Ovary (tissue), 9 donors: ENCODE results near the gene C2orf81. TPM values are rescaled to one million over a fixed set of nuclear protein-coding genes. Genes with fewer than 3 reads are reported as not detected.

Experiments
- DNase-seq, 5 donors: peaks; one replicate each; pipeline ENCODE4 v3.0.0-alpha.2; 2019 to 2020
- H3K27ac ChIP-seq, 2 donors: fragments of 200-600 bp; one replicate each; pipeline versions ENCODE4 v1.5.1 to v1.8.0; 2019 to 2022
- H3K27me3 ChIP-seq: fragments of 200-600 bp; one replicate; pipeline ENCODE4 v1.8.0; 2022
- H3K36me3 ChIP-seq: fragments of 200-600 bp; sonication (generic); one replicate; pipeline ENCODE4 v1.5.1; 2019
- H3K4me1 ChIP-seq: one replicate; pipeline ENCODE4 v1.8.1; 2013; ENCODE audit warnings: mild to moderate bottlenecking, moderate library complexity; ENCODE audit not compliant: insufficient read depth
- H3K4me3 ChIP-seq: fragments of 200-600 bp; sonication (generic); one replicate; pipeline ENCODE4 v1.5.1; 2017
- H3K9me3 ChIP-seq, 2 donors: fragments of 200-600 bp in 1 of 2; sonication (generic) in 1 of 2; one replicate each; pipeline versions ENCODE4 v1.5.1 to v1.8.1; 2013 to 2019; ENCODE audit warnings: mild to moderate bottlenecking in 1 of 2, moderate library complexity in 1 of 2
- CTCF ChIP-seq, 3 donors: fragments of 450-650 bp in 2 of 3; fragments of 200-600 bp in 1 of 3; IDR thresholded peaks; one replicate each; pipeline versions ENCODE4 v1.5.1 to v1.8.0; 2016 to 2022; ENCODE audit warnings: antibody characterized with exemption in 3 of 3, mild to moderate bottlenecking in 1 of 3
- EP300 ChIP-seq: sonication (generic); formaldehyde crosslinking; IDR thresholded peaks from one replicate; pipeline ENCODE4 v1.6.1; 2017; ENCODE audit warnings: antibody characterized with exemption
- POLR2A ChIP-seq: fragments of 450-650 bp; IDR thresholded peaks from one replicate; pipeline ENCODE4 v1.6.1; 2017; ENCODE audit warnings: antibody characterized with exemption, mild to moderate bottlenecking, moderate library complexity
- WGBS, 3 donors: extraction: QIAGEN DNeasy Blood & Tissue Kit in 1 of 3; methylation state at CpG; one replicate each; pipeline versions ENCODE4 v1.1.5 to v1.1.7; 2013 to 2017; 5-methylcytosine and 5-hydroxymethylcytosine counted together
- intact Hi-C, 4 donors: fragments of 100-400 bp; cut with DNase I; formaldehyde crosslinking; loops; one replicate each; pipeline versions ENCODE4 v1.11.0 to v1.15.1; 2022 to 2023
- polyA plus RNA-seq, 2 donors: library from polyadenylated mRNA; stranded (reverse); fragments of 200-250 nt in 1 of 2; fragments of 350-450 nt in 1 of 2; fragmentation: Illumina TruSeq in 1 of 2; extraction: RNeasy Lipid Tissue Mini Kit (QIAGEN cat#74804) in 1 of 2; gene quantifications; one replicate each; pipeline ENCODE4 v1.2.3, GENCODE V29; 2013 to 2014
- total RNA-seq, 7 donors: library from RNA; depleted of rRNA in 2 of 7; stranded (reverse); fragments of >200 nt in 2 of 7; fragmentation: NEBNext Ultra II Directional in 3 of 7; extraction: Animal tissue kit (Norgen Biotek cat#: 25700) in 3 of 7; gene quantifications; one replicate each; pipeline versions ENCODE4 v1.1.0 to v1.2.4, GENCODE V29; 2016 to 2023
- donor health status: DM: no; HTN: no; CAD: no; lungs with moderate emphysema.
- donor health status: DM: no; HTN: no; CAD: no.
- donor health status: Bipolar disorder and iron deficiency.
- donor health status: DM: yes; HTN: yes; CAD: no.
- donor health status: DM: no; HTN: no; CAD: no.
- donor health status: DM: yes; HTN: yes; CAD: no.

Gene C2orf81
- total and polyA plus RNA-seq, 9 donors: 0.85 to 9.9 (median 4.5) TPM

GRCh38 chr2:74458132-74458937 lies 36.9 kb upstream of the C2orf81 start, which contains the start of gene WBP1:
Gene WBP1 (plus strand): TSS chr2:74458438. CDS start chr2:74458603, 165 bp downstream.
- H3K36me3 ChIP-seq: no peaks in the 10 kb centered on the region
- no peak for TF ChIP-seq EP300
- TF ChIP-seq CTCF (IDR thresholded peaks at IDR 0.05): no peak
- H3K9me3 ChIP-seq: no peaks in the 10 kb centered on the region
- peak within 1 kb of the TSS; percentile 81 to 85 for H3K27ac ChIP-seq
- intact Hi-C loops: no loop called here
- no peaks in the 10 kb centered on the region for H3K27me3 ChIP-seq
- peak; percentile 99 to 100 (median 99) for DNase-seq
- H3K4me1 ChIP-seq: peaks cover 9% of the 10 kb centered on the region
- 0 to 1% (median 0%) methylated on average over 37 to 38 of the region's 38 CpGs for WGBS, 3 donors
- H3K4me3 ChIP-seq: peak within 1 kb of the TSS; percentile 62

GRCh38 chr2:74457549-74458131 lies 36.2 kb upstream of the C2orf81 start:
- Histone ChIP-seq H3K27me3 (no peaks in the 10 kb centered on the region), H3K27ac (peak overlapping the region; percentile 81 to 85), H3K4me3 (peak overlapping the region; percentile 54), H3K36me3 (no peaks in the 10 kb centered on the region), H3K4me1 (peaks cover 9% of the 10 kb centered on the region), H3K9me3 (no peaks in the 10 kb centered on the region)
- peak; percentile 65 to 82 (median 72) for DNase-seq
- TF ChIP-seq EP300: peak; percentile 25
- TF ChIP-seq POLR2A: peak; percentile 56
- no peak for TF ChIP-seq CTCF (IDR thresholded peaks at IDR 0.05)
- intact Hi-C loops: no loop called here
- WGBS, 3 donors: 0 to 1% (median 1%) methylated on average over 37 to 46 of the region's 46 CpGs

- Histone ChIP-seq H3K27ac (peak overlapping the region; percentile 81 to 85), H3K9me3 (no peaks in the 10 kb centered on the region), H3K27me3 (no peaks in the 10 kb centered on the region), H3K4me1 (peaks cover 9% of the 10 kb centered on the region), H3K4me3 (peak overlapping the region; percentile 54), H3K36me3 (no peaks in the 10 kb centered on the region)
- no peak for TF ChIP-seq POLR2A
- TF ChIP-seq CTCF (IDR thresholded peaks at IDR 0.05): no peak
- no peak for DNase-seq
- intact Hi-C loops: no loop called here
- 2% methylated on average over 27 of the region's 27 CpGs for WGBS, 3 donors
These were observed 35.7 kb upstream of the C2orf81 start for GRCh38 chr2:74457129-74457548.

- no peaks in the 10 kb centered on the region for H3K9me3 ChIP-seq
- H3K4me3 ChIP-seq: peak within 1 kb of the TSS; percentile 58
- no peaks in the 10 kb centered on the region for H3K27me3 ChIP-seq
- H3K27ac ChIP-seq: no peak within 1 kb of the TSS
- H3K4me1 ChIP-seq: peaks cover 9% of the 10 kb centered on the region
- peak; percentile 92 to 98 (median 96) for DNase-seq
- TF ChIP-seq EP300 (no peak), CTCF (IDR thresholded peaks at IDR 0.05) (no peak), POLR2A (no peak)
- intact Hi-C loops: no loop called here
- H3K36me3 ChIP-seq: no peaks in the 10 kb centered on the region
- WGBS, 3 donors: 0 to 1% (median 1%) methylated on average over 40 of the region's 40 CpGs
These were observed 33.5 kb upstream of the C2orf81 start, which contains the start of gene INO80B for GRCh38 chr2:74454654-74455511. Gene INO80B (plus strand): TSS chr2:74455087. CDS start chr2:74455117, 30 bp downstream.
